GM19023 (cell line): ENCODE measurements around the gene GART.
A peak's percentile ranks its signal among the peaks of the same experiment; 100 is the strongest.
"Not testable (repeated sequence)": the region's sequence is repeated elsewhere in the genome, so short reads cannot be mapped to it uniquely, and the experiment has no call there.

Experiments
- ATAC-seq: cut with Tn5 transposase; IDR thresholded peaks from one replicate; pipeline ENCODE4 v1.9.1; 2021; ENCODE audit warnings: mild to moderate bottlenecking, moderate library complexity; ENCODE audit not compliant: unreplicated experiment

The GART gene

GRCh38 chr21:33522297-33522952 is 19.5 kb downstream of the GART start:
- no peak for ATAC-seq

GRCh38 chr21:33518899-33519298 is 23.0 kb downstream of the GART start:
- no peak for ATAC-seq

GRCh38 chr21:33514229-33514628 is 27.7 kb downstream of the GART start:
- no peak for ATAC-seq

GRCh38 chr21:33512481-33512880 is 29.4 kb downstream of the GART start:
- ATAC-seq = no peak

GRCh38 chr21:33511639-33512038 is 30.3 kb downstream of the GART start:
- no peak for ATAC-seq

- ATAC-seq = no peak
Measured at GRCh38 chr21:33510826-33511225, 31.1 kb downstream of the GART start.

- not testable (repeated sequence) for ATAC-seq
Measured at GRCh38 chr21:33507003-33507402, 34.9 kb downstream of the GART start.

- no peak for ATAC-seq
Measured at GRCh38 chr21:33505833-33506232, 36.1 kb downstream of the GART start.

- ATAC-seq = no peak
Measured at GRCh38 chr21:33496345-33496744, 45.6 kb downstream of the GART start.

GRCh38 chr21:33495743-33496142 is 46.2 kb downstream of the GART start:
- ATAC-seq = no peak

GRCh38 chr21:33493756-33494155 is 48.2 kb downstream of the GART start:
- no peak for ATAC-seq

GRCh38 chr21:33492571-33492970 is 49.3 kb downstream of the GART start:
- no peak for ATAC-seq

GRCh38 chr21:33491373-33492102 is 50.4 kb downstream of the GART start, which contains the start of gene DNAJC28:
Gene DNAJC28 (minus strand): TSS chr21:33491716. CDS start chr21:33489393, 2,323 bp downstream.
- peak; percentile 99 for ATAC-seq

- no peak for ATAC-seq
Measured at GRCh38 chr21:33490991-33491372, 50.9 kb downstream of the GART start.

GRCh38 chr21:33488936-33489335 is 53.0 kb downstream of the GART start:
- no peak for ATAC-seq

- ATAC-seq = no peak
Measured at GRCh38 chr21:33487996-33488395, 53.9 kb downstream of the GART start.

- ATAC-seq = no peak
Measured at GRCh38 chr21:33481314-33481943, 60.5 kb downstream of the GART start.

GRCh38 chr21:33480481-33481103 is 61.3 kb downstream of the GART start:
- ATAC-seq = no peak

- peak; percentile 90 for ATAC-seq
Measured at GRCh38 chr21:33479679-33480480, 62.0 kb downstream of the GART start, which contains the start of gene TMEM50B. Gene TMEM50B (minus strand): TSS chr21:33479974. CDS start chr21:33468885, 11,089 bp downstream.

- peak; percentile 29 for ATAC-seq
Measured at GRCh38 chr21:33478935-33479678, 62.8 kb downstream of the GART start.
